Measurements from ENCODE around the gene NT5DC1. TPM values are rescaled to one million over a fixed set of nuclear protein-coding genes. Genes with fewer than 3 reads are reported as not detected.

Gene NT5DC1
- total and polyA plus RNA-seq, 10 donors: 7.4 to 47.5 (median 13.6) TPM

- no peaks in the 10 kb centered on the region for H3K27me3 ChIP-seq (replicated peaks in 1 of 7)
- no peak for DNase-seq
- H3K36me3 ChIP-seq: peaks cover 0 to 6% (median 0%) of the 10 kb centered on the region in 6 donors
- H3K4me3 ChIP-seq: no peak overlapping the region
- no peak overlapping the region for H3K27ac ChIP-seq
- no peaks in the 10 kb centered on the region for H3K9me3 ChIP-seq
- no peak for TF ChIP-seq CTCF (IDR thresholded peaks at IDR 0.05 in 8 of 11, conservative IDR thresholded peaks at IDR 0.05 in 3 of 11)
- TF ChIP-seq POLR2AphosphoS5 (IDR thresholded peaks at IDR 0.05): no peak
- TF ChIP-seq POLR2A (IDR thresholded peaks at IDR 0.05): no peak
- 87 to 92% (median 91%) methylated on average over 4 of the region's 4 CpGs for WGBS, 5 donors
- H3K4me1 ChIP-seq: no peaks in the 10 kb centered on the region
- intact Hi-C loops (cut with DNase I; ENCODE audit: low total_unique reads): no loop called here
Observed at GRCh38 chr6:116145803-116146675, 45.4 kb downstream of the NT5DC1 start.

GRCh38 chr6:116152620-116153019 lies 52.0 kb downstream of the NT5DC1 start:
- Histone ChIP-seq H3K27ac (no peak overlapping the region), H3K4me1 (no peaks in the 10 kb centered on the region), H3K36me3 (peaks cover 0 to 6% (median 0%) of the 10 kb centered on the region in 6 donors), H3K4me3 (no peak overlapping the region), H3K27me3 (replicated peaks in 1 of 7) (no peaks in the 10 kb centered on the region), H3K9me3 (no peaks in the 10 kb centered on the region)
- no peak for DNase-seq
- intact Hi-C loops (cut with DNase I; ENCODE audit: low total_unique reads): no loop called here
- WGBS, 5 donors: 91 to 100% (median 98%) methylated on average over 1 of the region's 1 CpG
- no peak for TF ChIP-seq POLR2AphosphoS5 (IDR thresholded peaks at IDR 0.05)
- no peak for TF ChIP-seq CTCF (IDR thresholded peaks at IDR 0.05 in 8 of 11, conservative IDR thresholded peaks at IDR 0.05 in 3 of 11)
- no peak for TF ChIP-seq POLR2A (IDR thresholded peaks at IDR 0.05)

GRCh38 chr6:116154887-116155286 lies 54.2 kb downstream of the NT5DC1 start:
- no peak for DNase-seq
- Histone ChIP-seq H3K27ac (no peak overlapping the region), H3K4me3 (no peak overlapping the region), H3K27me3 (replicated peaks in 1 of 7) (no peaks in the 10 kb centered on the region), H3K4me1 (no peaks in the 10 kb centered on the region), H3K9me3 (no peaks in the 10 kb centered on the region), H3K36me3 (peaks cover 0 to 6% (median 0%) of the 10 kb centered on the region in 6 donors)
- 93 to 100% (median 96%) methylated on average over 2 of the region's 2 CpGs for WGBS, 5 donors
- TF ChIP-seq POLR2AphosphoS5 (IDR thresholded peaks at IDR 0.05): no peak
- no peak for TF ChIP-seq CTCF (IDR thresholded peaks at IDR 0.05 in 8 of 11, conservative IDR thresholded peaks at IDR 0.05 in 3 of 11)
- no peak for TF ChIP-seq POLR2A (IDR thresholded peaks at IDR 0.05)
- intact Hi-C loops (cut with DNase I; ENCODE audit: low total_unique reads): no loop called here

Measured in spleen (tissue), 11 donors.